ENCODE data around the gene DNAH2.
A peak's percentile ranks its signal among the peaks of the same experiment; 100 is the strongest.

The DNAH2 gene

GRCh38 chr17:7839876-7840261 is 122.3 kb downstream of the DNAH2 start:
- no peak for DNase-seq (ENCODE audit: low read depth)

- DNase-seq (ENCODE audit: low read depth) = no peak
These were observed 122.9 kb downstream of the DNAH2 start for GRCh38 chr17:7840441-7840840.

GRCh38 chr17:7840875-7841274 is 123.3 kb downstream of the DNAH2 start:
- DNase-seq (ENCODE audit: low read depth) = no peak

- no peak for DNase-seq (ENCODE audit: low read depth)
These were observed 123.9 kb downstream of the DNAH2 start for GRCh38 chr17:7841396-7841914.

GRCh38 chr17:7841915-7842379 is 124.4 kb downstream of the DNAH2 start:
- DNase-seq (ENCODE audit: low read depth) = no peak

GRCh38 chr17:7842380-7843256 is 125.1 kb downstream of the DNAH2 start:
- DNase-seq (ENCODE audit: low read depth) = no peak

GRCh38 chr17:7843257-7843535 is 125.7 kb downstream of the DNAH2 start:
- no peak for DNase-seq (ENCODE audit: low read depth)

- DNase-seq (ENCODE audit: low read depth) = no peak
These were observed 126.2 kb downstream of the DNAH2 start for GRCh38 chr17:7843536-7844291.

- DNase-seq (ENCODE audit: low read depth) = peak; percentile 89
These were observed 127.0 kb downstream of the DNAH2 start for GRCh38 chr17:7844292-7845154.

GRCh38 chr17:7845359-7846062 is 128.0 kb downstream of the DNAH2 start:
- DNase-seq (ENCODE audit: low read depth) = no peak

- no peak for DNase-seq (ENCODE audit: low read depth)
These were observed 128.7 kb downstream of the DNAH2 start for GRCh38 chr17:7846063-7846735.

GRCh38 chr17:7846765-7847661 is 129.5 kb downstream of the DNAH2 start:
- DNase-seq (ENCODE audit: low read depth) = no peak

GRCh38 chr17:7848131-7848579 is 130.6 kb downstream of the DNAH2 start:
- DNase-seq (ENCODE audit: low read depth) = no peak

GRCh38 chr17:7848739-7849129 is 131.2 kb downstream of the DNAH2 start:
- DNase-seq (ENCODE audit: low read depth) = no peak

GRCh38 chr17:7849130-7849750 is 131.7 kb downstream of the DNAH2 start:
- DNase-seq (ENCODE audit: low read depth) = no peak

GRCh38 chr17:7849751-7850504 is 132.4 kb downstream of the DNAH2 start:
- no peak for DNase-seq (ENCODE audit: low read depth)

- DNase-seq (ENCODE audit: low read depth) = no peak
These were observed 133.3 kb downstream of the DNAH2 start for GRCh38 chr17:7850701-7851437.

Measured in GM04503 (cell line).